ENCODE results near the gene CPNE5.
"Not testable (repeated sequence)": the region's sequence is repeated elsewhere in the genome, so short reads cannot be mapped to it uniquely, and the experiment has no call there.

CPNE5 gene

DNA sequence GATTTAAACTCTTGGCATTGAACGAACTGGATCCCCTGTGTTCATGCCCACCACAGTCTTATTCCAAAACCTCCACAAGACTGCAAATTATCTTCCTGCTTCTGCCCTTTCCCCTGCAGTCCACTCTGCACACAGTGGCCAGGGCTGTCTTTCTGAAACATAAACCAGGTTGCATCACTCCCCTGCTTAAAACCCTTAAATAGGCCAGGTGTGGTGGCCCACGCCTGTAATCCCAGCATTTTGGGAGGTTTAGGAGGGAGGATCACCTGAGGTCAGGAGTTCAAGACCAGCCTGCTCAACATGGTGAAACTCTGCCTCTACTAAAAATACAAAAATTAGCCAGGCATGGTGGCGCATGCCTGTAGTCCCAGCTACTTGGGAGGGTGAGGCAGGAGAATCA, 26.2 kb downstream of the CPNE5 start:
- FAIRE-seq, result not testable (repeated sequence)

DNA sequence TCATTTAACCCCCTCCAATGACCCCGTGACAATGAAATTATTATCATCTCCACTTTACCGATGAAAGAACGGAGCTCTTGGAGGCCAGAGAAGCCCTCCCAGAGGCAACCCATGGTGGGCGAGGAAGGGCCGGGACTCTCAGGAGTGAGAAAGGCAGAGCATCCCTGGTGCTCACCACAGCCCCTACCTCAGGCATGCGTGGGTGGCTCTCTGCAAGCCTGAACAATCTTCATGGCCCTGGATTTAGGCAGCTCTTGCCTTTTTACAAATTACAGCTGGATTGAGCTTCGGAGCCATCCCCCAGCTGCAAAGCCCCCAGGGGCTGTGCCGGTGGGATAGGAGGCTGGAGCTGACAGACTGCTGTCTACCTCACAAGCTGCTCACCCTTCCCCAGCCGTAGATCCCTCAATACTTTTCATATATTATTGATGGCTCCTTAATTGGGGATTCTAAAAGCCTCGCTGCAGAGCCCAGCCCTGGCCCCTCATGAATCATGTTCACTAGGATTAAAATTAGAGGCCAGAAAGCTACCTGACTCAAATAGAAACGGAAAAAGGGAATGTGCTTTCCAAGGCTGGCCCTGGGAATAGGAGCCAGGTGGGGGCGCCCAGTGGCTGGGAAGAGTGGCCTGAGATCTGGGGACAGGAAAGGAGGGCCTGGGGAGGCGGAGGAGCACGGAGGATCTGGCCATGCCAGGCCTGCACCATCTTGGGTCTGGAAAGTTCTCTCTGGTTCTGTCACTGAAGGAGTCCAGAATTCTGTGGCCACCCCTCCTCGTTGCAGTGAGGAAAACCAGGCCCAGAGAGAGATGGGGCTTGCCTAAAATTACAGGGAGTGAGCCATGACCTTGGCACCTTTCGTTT, 29.1 kb downstream of the CPNE5 start:
- FAIRE-seq, result no peak

DNA sequence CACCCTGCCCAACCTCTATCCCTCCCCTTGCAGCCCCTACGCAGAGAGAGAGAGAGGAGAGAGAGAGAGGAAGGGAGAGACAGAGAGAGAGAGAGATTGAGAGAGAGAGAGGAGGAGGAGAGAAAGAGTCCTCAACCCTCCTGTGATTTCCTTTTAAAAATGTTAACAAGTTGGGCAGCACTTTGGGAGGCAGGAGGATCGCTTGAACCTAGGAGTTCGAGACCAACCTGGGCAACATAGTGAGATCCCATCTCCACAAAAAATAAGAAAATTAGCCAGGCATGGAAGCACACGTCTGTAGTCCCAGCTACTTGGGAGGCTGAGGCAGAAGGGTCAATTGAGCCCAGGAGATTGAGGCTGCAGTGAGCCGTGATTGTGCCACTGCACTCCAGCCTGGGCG, 30.1 kb downstream of the CPNE5 start:
- no peak for FAIRE-seq

DNA sequence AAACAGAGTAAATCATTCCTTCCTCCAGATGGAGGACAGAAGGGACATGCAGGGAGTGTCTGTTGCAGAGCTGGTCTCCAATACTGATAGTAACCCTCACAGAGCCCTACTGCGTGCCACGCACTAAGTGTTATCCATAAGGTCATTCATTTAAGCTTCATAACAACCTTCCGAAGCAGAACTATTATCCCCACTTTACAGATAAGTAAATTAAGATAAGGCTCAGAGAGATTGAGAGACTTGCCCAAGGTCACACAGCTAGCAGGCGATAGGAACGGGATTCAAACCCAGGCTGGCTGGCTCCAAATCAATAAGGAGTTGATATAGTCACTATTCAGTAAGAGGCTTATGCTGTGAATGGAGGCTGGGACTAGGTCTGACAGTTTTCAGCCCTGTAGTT, 30.6 kb downstream of the CPNE5 start:
- no peak for FAIRE-seq

DNA sequence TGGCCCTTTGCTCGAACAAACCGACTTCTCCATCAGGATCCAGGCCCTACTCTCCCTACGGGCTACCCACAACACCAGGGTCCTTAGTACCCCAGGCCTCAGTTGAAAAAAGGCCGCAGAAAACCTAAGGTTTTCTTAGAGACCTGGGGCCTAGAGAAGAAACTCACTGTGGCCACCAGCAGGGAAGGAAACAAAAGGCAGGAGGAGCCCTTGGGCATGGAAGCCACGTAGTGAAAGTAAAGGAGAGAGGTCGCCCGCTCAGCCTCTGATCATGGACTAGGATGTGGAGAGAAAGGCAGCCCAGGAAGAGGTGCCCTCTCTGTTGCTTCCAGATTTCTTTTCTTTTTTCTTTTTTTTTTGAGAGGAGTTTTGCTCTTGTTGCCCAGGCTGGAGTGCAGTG, 31.5 kb downstream of the CPNE5 start:
- no peak for FAIRE-seq

DNA sequence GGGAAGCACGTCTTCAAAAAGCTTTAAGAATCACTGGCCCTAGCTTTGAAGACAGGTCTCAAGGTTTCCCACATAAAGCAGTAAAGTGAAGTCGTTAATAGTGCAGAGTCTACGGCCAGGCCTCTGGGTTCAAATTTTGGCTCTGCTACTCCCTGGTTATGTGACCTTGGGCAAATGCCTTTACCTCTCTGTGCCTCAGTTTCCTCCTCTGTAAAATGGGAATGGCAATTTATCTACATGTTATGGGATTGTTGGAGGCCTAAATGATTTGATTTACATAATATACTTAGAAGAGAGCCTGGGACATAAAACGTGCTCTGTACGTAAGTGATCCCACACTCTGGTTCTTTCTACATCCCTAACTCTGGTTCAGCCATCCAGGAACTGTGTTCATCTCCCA, 32.1 kb downstream of the CPNE5 start:
- no peak for FAIRE-seq

DNA sequence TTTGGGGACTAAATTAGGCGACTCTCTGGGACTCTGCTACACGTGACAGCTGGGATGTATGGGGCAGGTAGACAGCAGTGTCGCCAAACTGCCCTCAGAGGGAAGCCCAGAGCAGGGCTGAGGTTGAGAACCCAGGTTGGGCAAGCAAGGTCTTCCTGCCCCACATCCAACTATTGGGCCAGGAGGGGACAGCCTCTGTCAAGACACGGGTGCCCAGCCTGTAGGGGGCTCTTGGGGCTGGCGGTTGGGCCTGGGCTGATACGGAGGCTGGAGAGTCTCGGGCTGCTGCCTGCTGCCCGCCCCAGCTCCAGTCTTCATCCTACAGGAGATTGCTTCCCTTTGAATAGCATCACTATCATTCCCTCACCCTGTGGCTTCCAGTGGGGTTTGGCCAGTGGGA, 33.3 kb downstream of the CPNE5 start:
- FAIRE-seq, result no peak

DNA sequence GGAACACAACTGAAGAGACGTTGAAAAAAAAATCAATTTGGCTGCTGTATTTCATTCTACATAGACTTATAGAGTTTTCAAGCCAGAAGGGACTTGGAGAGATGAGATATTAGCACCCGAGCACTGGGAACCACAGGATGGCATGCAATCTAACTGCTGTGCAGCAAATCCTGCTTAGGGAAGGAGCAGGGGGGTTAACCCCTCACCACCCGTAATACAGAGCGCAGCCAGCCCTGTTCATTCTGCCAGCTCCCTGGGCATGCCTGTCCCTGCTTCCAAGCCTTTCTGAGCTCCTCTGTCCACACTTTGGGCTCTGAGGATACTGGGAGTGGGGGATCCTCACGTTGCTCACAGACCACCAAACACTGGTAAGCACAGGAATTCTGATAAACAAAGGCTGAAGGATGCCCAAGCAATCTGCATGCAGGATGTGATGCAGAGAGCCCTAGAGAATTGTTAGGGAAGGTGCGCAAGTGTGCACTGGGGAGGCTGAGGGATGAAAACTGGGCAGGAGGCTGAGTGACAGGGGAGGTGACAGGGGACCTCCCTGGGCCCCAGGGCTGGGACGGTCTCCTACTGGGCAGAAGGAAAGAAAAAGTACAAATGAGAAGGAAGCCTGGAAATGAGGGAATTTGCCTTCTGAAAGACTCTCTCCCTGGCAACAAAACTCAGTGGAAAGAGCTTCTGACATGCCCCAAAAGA, 34.0 kb downstream of the CPNE5 start:
- no peak for FAIRE-seq

DNA sequence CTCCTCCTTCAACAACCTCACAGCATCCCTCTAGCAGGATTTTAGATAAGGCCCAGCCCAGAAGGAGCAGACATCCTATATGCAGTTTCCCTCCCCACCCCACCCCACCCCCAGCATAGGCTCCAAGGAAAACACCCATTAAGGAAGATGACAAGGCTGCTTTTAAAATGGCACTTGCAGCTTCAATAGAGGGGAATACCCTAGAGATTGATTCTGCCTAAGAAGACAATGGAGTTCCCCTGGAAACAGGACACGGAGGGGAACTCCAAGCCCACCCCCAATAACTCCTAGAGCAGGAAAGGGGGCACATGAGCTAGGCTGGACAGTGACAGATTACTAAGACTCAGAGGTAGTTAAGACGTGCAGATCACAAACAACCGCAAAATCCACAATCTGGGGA, 34.7 kb downstream of the CPNE5 start:
- no peak for FAIRE-seq

DNA sequence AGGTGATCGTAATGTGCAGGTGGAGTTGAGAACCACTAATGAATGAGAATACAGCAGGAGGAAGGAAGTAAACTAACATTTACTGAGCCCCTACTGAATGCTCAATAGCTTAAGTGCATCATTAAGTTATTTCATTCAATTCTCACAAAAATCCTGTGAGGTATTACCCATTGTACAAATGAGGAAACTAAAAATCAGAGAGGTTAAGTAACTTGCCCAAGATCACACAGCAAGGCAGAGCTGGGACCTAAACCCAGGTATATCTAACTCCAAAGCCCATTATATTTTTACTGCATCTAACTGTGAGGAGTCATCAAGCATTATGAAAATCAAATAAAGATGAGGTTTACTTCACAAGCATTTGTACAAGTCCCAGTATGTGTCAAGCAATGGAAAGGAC, 35.3 kb downstream of the CPNE5 start:
- FAIRE-seq, result no peak

DNA sequence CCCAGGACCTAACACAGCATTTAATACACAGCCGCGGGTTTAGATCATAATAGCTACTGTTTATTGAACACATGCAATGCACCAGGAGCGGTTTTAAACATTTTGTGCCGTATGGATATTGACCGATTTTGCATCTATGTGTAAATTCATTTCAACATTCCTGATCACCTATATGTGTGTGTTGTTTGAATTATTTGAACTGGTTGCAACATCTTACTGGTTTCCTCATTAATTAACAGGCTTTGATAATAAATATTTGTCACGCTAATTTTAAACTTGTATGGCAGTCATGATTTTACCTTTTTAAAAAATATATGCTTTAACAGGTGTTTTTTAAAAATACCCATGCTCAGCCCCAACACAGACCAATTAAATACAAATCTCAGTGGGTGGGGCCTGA, 35.8 kb downstream of the CPNE5 start:
- FAIRE-seq, result no peak

DNA sequence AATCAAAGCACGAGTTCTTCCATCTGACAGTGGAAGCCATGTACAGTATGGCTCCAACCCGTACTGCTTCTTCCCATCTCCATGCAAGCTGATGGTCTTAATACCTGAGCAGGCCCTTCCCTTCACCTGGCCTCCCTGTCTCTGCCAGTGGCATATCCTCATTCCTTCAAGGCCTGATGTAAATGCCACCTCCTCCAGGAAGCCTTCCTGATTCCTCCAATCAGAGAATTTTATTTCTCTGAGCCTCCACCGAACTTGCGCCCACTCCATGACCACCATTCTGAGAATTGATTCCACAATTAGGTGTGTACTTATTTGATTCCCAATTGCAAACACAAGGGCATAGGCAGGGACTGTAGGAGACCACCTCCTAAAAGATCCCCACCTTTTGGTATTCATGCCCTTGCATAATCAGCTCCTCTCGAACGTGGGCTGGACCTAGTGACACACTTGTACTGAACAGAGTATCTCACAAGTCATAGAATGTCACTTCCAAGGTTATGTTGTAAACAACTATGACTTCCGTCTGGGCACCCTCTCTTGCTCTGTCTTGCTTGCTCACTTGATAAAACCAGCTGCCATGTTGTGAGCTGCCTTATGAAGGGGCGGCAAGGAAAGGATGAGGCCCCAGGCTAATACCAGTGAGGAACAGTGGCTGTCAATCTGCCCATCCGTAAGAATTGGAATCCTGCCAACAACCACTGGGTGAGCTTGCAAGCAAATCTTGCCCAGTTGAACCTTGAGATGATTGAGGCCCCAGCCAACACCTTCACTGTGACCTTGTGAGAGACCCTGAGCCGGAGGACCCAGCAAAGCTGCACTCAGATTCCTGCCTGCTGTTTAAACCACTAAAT, 38.8 kb downstream of the CPNE5 start:
- no peak for FAIRE-seq

DNA sequence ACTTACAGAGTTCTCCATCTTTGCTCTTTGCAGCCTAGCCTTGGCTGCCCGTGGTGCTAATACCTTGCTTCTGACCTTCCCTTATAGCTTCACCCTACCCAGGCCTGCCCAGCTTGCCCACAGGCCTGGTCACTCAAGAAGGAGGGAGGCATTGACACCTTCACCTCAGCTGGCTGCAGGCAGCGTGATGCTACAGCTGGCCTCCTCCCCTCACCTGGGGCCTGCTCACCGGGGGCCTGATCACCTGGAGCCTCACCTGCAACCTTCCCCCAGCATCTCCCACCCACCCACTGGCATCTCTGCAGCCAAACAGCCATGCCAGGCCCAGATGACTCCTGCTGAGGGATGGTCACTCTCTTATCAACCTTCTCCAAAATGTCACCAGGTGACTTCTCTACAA, 40.4 kb downstream of the CPNE5 start:
- FAIRE-seq, result no peak

DNA sequence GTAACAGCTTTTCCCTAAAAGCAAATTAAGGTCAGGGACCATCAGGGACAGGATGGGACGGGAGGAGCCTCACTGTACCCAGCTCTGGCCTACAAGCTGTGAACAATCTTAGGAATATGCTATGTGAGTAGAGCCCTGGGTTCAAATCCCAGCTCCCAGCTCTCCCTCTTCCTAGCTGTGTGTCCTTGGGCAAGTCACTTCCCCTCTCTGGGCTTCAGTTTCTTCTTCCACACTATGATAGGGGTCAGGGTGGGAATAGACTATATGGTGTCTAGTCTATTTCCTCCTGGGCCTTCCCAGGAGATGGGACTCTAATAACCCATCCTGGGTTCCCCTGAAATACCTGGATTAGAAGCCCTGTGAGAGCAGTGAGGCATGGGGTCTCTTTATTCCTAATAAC, 41.6 kb downstream of the CPNE5 start:
- no peak for FAIRE-seq

DNA sequence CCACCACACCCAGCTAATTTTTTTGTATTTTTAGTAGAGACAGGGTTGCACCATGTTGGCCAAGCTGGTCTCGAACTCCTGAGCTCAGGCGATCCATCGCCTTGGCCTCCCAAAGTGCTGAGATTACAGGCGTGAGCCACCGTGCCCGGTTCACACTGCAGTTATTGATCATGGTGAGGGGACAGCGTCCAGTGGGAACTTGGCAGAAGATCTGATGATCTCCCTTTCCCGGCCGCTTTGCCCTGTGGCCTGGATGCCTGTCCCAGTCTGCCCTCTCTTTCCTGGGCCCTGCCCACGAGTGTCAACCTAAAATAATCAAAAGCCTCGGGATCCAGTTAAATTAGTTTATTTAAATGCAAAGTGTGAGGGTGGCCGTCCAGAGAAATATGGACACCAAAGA, 42.2 kb downstream of the CPNE5 start:
- FAIRE-seq, result no peak

DNA sequence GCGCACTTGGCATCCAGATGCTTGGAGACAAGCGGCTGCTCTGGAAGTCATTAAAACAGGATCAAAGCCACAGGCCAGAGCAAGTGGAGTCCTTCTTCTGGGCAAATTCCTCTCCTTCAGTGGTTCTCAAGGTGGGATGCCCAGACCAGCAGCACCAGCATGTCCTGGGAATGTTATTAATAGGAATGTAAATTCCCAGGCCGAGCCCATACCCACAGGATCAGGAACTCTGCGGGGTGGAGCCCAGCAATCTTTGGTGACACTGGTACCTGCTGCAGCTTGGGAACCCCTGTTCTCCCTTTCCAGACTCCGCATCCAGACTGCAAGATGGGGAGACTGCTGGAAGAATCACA, 44.6 kb downstream of the CPNE5 start:
- FAIRE-seq, result no peak

DNA sequence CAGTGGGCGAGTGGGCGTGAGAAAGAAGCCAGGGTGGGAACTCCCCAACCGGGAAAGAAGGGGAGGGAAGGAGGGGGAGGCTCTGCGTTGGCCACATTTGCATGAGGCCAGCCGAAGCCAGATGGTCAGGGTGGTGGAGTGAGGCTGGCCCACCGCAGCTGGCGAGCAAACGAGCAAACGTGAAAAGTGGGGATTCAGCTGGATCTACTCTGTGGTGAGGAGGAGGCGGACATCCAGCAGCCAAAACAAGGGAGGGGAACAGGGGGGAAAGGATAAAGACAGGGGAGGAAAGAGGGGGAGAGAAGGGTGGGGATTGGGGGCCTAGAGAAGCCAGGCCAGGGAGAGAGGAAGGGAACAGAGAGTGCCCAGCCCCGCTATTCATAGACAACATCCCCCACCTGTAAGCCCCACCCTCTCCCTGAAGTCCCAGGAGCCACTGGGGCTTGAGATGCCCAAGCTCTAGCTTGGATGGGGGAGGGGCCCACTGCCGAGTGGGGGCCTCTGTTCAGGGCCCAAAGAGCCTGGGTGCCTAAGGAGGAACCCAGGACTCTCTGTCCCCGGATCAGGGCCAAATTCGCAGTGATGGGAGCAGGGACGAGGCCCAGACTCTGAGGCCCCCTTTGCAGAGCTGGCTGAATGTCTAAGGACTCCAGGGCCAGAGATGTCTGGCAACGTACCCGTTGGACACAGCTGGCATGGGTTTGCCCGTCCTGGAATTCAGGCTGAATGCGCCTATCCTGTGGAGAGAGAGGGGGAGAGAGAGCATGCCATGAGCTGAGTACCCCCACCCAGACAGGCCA, 45.1 kb downstream of the CPNE5 start:
- FAIRE-seq, result no peak

DNA sequence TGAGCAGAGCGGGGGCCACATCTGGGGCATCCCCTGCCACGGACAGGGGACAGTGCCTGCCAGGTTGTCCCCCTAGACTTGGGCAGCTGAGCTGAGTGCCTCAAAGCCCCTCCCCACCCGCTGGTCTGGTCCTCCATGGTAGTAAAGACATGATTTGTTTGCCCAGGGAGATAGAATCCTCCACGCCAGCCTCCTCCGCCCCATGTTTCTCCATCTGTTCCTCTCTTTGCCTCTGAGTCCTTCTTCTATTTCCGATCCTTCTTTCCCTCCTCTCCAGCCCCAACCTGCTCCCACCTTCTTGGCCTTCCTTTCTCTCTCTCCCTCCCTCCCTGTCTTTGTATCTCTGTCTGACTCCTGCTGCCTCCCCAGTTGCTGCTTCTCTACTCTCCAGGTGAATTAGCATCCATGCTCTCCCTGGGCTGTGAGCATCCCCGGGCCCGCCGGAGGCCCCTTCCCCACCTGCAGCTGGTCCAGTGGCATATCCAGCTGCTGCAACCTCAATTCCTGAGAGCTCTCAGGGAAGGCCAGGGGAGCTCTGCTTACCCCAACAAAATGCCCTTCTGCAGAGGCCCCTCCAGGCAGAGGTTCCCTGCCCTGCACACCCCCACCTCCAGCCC, 45.8 kb downstream of the CPNE5 start:
- FAIRE-seq, result no peak

DNA sequence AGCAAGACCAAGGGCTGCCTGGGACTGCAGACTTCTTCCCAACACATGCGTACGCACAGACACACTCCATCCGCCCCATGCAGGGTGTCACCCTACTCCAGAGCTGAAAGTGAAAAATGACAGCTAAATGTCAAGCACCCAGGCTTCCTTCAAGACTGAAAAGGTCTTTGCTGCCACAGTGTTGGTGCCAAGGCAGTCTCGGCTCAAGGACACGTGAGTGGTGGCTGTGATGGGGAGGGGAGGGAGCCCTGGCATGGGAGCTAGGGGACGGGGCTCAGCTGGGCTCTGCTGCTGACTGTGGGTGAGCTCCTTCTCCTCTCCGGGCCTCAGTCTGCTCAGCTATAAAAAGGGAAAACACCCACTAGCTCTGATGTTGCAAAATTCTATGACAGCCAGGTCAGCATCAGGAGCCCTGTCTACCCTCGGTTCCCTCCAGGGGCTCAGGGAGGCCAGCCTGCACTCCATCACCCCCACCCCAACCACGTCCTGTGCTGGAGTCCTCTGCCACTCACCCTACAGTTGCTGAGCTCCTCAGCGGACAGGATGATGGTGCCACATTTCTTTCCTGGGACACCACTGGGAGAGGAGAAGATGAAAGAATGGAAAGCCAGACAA, 47.6 kb downstream of the CPNE5 start:
- no peak for FAIRE-seq

DNA sequence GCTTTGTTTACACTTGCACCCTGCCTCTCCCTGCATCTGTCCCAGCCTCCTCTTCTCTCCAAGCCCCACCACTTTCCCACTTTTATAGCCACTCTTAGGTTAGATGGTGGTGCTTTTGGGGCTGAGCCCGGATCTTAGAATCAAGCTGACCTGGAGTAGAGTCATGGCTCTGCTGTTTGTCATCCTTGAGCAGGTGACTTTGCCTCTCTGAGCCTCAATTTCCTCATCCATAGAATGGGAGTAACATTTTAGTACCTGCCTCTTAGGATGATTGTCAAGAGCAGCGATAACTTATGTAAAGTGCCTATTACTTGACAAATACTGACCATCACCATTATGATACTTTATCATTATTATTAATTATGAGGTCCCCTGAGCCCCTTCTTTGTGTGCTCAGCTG, 48.2 kb downstream of the CPNE5 start:
- FAIRE-seq, result no peak

DNA sequence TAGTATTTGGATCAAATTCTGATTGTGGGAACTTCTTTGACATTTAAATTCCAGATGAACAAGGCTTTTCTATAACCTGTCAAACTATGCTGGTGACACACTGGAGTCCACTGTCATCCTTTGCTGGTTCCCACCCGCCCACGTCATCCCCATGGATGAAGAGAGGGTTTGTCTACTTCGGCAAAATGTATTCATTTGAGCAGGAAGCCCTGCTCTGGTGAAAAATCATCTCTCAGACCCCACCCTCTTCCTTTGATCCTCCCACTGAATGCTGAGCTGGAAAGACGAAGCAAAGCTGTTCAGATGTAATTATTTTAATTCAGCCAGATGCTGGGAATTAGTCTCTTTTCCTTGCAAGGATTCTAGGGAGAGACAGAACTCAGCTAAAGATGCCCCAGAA, 50.5 kb downstream of the CPNE5 start:
- no peak for FAIRE-seq

DNA sequence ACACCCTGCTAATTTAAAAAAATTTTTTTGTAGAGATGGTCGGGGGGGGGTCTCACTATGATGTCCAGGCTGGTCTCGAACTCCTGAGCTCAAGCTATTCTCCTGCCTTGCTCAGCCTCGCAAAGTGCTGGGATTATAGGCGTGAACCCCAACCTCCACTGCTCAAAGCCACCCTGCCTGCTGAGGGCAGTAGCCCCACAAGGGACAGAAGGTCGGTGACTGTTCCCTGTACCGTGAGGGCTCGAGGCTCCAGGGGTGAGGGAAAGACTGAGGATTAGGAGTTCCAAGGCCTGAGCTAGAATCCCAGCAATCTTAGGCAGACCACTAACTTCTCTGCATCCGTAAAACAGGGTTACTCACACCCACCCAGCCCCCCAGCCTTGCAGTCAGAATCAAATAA, 51.1 kb downstream of the CPNE5 start:
- FAIRE-seq, result no peak
